ENCODE results near the gene TENM3.

DNA sequence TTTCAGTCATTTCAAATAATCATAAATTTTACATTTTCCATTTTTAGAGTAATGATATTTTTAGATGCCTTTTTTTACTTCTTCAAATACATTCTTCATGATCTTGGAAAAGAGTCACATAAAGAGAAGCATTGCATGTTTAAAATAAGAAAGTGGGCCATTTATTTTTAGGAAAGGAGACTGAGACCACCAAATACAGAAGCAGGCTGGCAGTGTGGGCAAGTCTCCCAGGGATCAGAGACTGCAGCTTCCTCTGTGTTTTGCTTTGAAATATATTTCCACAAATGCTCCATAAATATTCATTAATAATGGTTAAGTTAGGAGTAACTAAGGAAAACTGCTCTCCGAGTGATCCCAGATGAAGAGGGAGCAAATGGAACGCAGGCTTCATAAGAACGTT is 397.3 kb downstream of the TENM3 start:
- no peak for TF ChIP-seq GATA2 (IDR thresholded peaks at IDR 0.05; ENCODE audit: low read depth, low read length)
- TF ChIP-seq GATA3 (IDR thresholded peaks at IDR 0.05; ENCODE audit: low read depth, low read length) = no peak

Data from SH-SY5Y (cell line).